ENCODE data around the gene MICAL2. TPM values are rescaled to one million over a fixed set of nuclear protein-coding genes. Genes with fewer than 3 reads are reported as not detected.

The MICAL2 gene
- polyA plus RNA-seq, 1 experiment, result 135 TPM

DNA sequence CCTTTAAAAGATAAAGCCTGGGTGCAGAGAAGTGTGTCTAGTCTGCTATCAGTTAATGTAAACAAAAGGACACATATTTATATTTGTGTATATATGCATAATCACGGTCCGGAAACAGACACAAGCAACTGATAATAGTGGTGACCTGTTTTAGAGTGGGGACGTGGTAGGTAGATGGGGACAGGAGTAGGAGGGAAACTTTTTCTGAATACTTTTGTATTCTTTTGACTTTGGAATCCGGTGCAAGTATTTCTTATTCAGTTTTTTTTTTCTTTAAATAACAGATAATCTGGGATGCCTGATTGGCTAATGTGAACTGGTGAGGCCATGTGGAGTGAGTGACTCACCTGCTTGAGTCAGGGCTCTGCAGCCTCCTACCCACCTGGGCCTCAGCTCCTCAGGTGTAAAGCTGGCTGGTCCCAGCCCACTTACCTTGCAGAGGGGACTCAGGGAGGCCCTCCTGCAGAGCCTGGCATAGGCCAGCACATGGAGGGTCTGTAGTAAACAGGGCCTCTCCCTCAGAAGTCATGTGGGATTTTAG is 15.3 kb downstream of the MICAL2 start:
- ChIA-PET POLR2A (no interaction called here), CTCF (interaction anchor here (1.3 kb wide), 1 partner anchor 48 kb away, joined by 3 read pairs; no protein-coding TSS in a partner anchor)
- H3K36me3 ChIP-seq (ENCODE audit: control insufficient read depth, insufficient read depth, low read length), result no peaks in the 10 kb centered on the region; the same call in 1 of the 2 replicates
- TF ChIP-seq, protein P1, sequence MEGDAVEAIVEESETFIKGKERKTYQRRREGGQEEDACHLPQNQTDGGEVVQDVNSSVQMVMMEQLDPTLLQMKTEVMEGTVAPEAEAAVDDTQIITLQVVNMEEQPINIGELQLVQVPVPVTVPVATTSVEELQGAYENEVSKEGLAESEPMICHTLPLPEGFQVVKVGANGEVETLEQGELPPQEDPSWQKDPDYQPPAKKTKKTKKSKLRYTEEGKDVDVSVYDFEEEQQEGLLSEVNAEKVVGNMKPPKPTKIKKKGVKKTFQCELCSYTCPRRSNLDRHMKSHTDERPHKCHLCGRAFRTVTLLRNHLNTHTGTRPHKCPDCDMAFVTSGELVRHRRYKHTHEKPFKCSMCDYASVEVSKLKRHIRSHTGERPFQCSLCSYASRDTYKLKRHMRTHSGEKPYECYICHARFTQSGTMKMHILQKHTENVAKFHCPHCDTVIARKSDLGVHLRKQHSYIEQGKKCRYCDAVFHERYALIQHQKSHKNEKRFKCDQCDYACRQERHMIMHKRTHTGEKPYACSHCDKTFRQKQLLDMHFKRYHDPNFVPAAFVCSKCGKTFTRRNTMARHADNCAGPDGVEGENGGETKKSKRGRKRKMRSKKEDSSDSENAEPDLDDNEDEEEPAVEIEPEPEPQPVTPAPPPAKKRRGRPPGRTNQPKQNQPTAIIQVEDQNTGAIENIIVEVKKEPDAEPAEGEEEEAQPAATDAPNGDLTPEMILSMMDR (IDR thresholded peaks at IDR 0.05; ENCODE audit: insufficient read depth, low read depth, low read length), result no peak
- no peaks in the 10 kb centered on the region for H3K27me3 ChIP-seq (ENCODE audit: control insufficient read depth, insufficient read depth, low read length)
- no peak overlapping the region for H3K4me3 ChIP-seq (ENCODE audit: low read depth, low read length)
- DNase-seq (ENCODE audit: low read depth), result no peak

DNA sequence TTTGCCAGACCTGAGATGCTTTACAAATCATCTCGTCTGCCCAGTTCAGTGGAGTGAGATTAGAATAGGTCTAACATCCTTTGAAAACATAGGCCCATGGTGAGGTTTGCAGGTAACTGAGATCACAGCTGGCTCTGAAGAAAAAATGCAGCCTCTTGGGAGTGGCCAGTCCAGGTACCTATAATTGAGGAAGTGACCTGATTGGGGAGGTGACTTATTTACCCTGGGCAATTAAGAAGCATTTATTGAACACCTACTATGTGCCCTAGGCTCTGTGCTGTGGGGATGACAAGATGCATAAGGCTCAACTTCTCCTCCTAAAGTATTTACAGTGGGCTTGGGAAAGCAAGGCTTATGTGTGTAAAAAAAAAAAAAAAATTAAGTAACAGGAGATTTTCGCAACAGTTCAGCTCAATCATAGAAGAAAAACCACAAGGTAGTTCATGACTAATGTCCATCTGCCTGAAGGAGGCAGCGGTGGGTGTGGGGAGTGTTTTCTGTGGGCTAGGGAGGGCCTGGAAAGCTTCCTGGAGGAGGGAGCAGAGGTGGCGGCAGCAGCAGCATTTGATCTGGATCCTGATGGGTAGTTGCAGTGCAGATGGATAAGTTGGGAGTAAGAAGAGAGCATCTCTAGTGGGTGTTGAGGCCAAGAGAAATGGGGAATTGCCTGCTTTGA is 16.1 kb downstream of the MICAL2 start:
- TF ChIP-seq, protein P1 (IDR thresholded peaks at IDR 0.05; ENCODE audit: insufficient read depth, low read depth, low read length), result peak; percentile 32
- ChIA-PET CTCF (interaction anchor here (0.6 to 1.3 kb wide), 3 partner anchors 47 to 71 kb away, joined by 3 to 6 read pairs (median 3); no protein-coding TSS in a partner anchor), POLR2A (interaction anchor here (0.6 kb wide), 2 partner anchors 31 to 90 kb away, joined by 3 to 8 read pairs; no protein-coding TSS in a partner anchor)
- Histone ChIP-seq H3K27me3 (ENCODE audit: control insufficient read depth, insufficient read depth, low read length) (no peaks in the 10 kb centered on the region), H3K4me3 (ENCODE audit: low read depth, low read length) (no peak overlapping the region), H3K36me3 (ENCODE audit: control insufficient read depth, insufficient read depth, low read length) (no peaks in the 10 kb centered on the region; the same call in 1 of the 2 replicates)
- no peak for DNase-seq (ENCODE audit: low read depth)

DNA sequence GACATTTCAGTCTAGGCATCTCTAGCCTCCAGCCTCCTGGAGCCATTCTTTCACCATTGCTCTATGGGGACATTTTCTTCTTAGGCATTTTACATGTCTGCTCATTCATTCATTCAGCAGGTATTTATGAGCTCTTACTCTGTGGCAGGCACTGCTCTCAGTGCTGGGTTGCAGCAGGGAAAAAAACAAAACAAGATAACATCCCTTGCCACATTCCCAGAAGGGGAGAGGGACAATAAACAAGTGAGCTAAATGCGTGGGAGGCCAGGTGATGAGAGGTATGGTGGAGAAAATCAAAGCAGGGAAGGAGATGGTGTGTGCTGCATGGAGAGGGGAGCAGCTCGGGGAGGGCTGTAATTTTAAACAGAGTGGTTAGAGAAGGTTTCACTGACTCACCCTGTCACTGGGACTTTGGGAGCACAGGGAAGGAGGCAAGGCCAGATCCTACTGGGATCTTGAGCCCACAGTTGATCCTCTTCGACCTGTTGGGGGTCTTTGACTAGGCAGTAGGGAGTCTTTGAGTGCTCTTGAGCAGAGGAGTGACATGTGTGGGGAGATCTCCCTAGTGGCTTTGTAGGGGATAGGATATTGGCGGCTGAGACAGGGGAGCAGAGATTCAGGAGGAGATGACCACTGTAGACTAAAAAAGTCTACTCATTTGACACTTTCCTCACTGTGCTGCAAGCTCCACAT is 17.0 kb downstream of the MICAL2 start:
- CTCF ChIA-PET, result interaction anchor here (0.6 to 1.3 kb wide), 4 partner anchors 11 to 72 kb away, joined by 3 to 6 read pairs (median 3); no protein-coding TSS in a partner anchor
- Histone ChIP-seq H3K4me3 (ENCODE audit: low read depth, low read length) (no peak overlapping the region), H3K36me3 (ENCODE audit: control insufficient read depth, insufficient read depth, low read length) (no peaks in the 10 kb centered on the region), H3K27me3 (ENCODE audit: control insufficient read depth, insufficient read depth, low read length) (no peaks in the 10 kb centered on the region)
- DNase-seq (ENCODE audit: low read depth), result no peak
- POLR2A ChIA-PET, result interaction anchor here (0.6 kb wide), 1 partner anchor 30 kb away, joined by 8 read pairs; no protein-coding TSS in a partner anchor
- TF ChIP-seq, protein P1 (IDR thresholded peaks at IDR 0.05; ENCODE audit: insufficient read depth, low read depth, low read length), result no peak

DNA sequence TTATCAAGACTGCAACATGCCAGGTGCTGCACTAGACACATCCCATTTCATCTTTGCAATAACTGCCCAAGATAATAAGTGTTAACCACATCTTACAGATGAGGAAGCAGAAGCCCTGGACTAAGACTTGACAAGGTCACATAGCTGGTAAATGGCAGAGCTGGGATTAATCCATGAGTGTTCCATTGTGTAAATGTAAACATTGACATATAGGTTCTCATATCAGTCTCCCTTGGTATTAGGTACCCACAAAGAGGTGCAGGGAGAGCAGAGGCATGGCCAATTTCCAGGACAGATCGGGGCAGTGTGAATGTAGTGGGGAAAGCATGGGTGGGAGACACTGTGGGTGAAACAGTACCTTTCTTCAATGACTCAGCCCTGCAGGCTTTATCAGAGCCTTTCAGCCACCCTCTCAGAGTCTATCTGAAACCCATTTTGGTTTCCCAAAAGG is 17.9 kb downstream of the MICAL2 start:
- CTCF ChIA-PET, result interaction anchor here (1.0 kb wide), 1 partner anchor 12 kb away, joined by 3 read pairs; no protein-coding TSS in a partner anchor
- Histone ChIP-seq H3K36me3 (ENCODE audit: control insufficient read depth, insufficient read depth, low read length) (no peaks in the 10 kb centered on the region), H3K4me3 (ENCODE audit: low read depth, low read length) (no peak overlapping the region), H3K27me3 (ENCODE audit: control insufficient read depth, insufficient read depth, low read length) (no peaks in the 10 kb centered on the region)
- POLR2A ChIA-PET, result interaction anchor here (0.7 kb wide), 1 partner anchor 12 kb away, joined by 4 read pairs; no protein-coding TSS in a partner anchor
- TF ChIP-seq, protein P1 (IDR thresholded peaks at IDR 0.05; ENCODE audit: insufficient read depth, low read depth, low read length), result no peak
- no peak for DNase-seq (ENCODE audit: low read depth)

DNA sequence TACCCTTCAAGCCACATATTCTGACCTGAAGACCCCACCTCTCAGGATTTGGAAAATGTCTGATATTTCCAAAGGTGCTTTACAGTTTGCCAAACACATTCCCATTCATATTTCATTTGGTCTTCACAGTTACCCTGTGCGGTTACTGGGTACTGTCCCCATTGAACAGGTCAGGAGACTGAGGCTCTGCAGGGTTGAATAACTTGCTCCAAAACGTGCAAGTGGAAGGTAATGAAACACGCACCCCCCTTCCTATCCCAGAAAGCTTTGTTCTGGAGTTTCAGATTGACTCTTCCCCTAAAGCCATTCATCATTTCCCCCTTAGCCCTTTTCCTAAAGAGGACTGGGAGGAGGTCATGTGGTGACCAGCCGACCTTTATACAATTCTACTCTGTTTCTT is 18.8 kb downstream of the MICAL2 start:
- Histone ChIP-seq H3K27me3 (ENCODE audit: control insufficient read depth, insufficient read depth, low read length) (no peaks in the 10 kb centered on the region), H3K4me3 (ENCODE audit: low read depth, low read length) (no peak overlapping the region), H3K36me3 (ENCODE audit: control insufficient read depth, insufficient read depth, low read length) (no peaks in the 10 kb centered on the region)
- TF ChIP-seq, protein P1 (IDR thresholded peaks at IDR 0.05; ENCODE audit: insufficient read depth, low read depth, low read length), result no peak
- ChIA-PET POLR2A (no interaction called here), CTCF (no interaction called here)
- DNase-seq (ENCODE audit: low read depth), result no peak

Data from BJ (cell line).